ENCODE data around the gene EVI5.

DNA sequence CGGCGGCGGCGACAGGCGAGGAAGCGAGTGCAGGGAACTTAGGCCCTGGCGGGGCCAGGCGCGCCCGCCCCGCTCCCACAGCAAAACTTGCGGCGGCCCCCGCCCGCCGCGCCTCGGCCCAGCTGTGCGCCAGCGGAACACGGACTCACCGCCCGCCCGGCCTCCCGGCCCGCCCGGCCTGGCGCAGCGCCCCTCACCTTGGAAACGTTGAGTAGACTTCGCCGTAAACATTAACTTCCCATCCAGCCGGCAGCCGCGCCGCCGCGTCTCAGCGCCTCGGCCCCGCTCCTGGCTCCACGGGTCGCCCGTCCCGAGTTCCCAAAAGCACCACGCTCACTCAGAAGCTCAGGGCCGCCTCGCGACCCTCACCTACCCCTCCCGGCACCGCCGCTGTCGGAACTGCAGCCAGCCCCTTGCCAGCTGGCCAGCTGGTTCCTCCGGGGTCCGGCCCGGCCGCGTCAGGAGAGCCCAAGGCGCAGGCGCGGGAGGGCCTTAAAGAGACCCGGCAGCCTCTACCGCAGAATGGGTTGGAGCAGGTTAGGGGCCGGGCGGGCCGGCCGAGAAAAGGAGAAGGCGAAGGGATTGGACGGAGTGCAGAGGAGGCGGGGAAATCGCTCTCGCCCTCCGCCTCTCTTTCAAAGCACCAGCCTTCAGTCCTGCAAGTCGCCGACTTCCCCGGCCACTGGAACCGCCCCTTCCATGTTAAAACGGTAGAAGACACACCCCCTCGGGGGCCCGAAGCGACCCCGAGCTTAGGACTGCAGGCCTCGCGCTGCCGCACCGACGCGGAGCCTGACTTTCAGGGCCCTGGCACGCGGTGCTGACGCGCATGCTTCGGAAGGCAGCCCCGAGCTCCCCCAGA is at the start of gene EVI5:
- TF ChIP-seq, protein P1, sequence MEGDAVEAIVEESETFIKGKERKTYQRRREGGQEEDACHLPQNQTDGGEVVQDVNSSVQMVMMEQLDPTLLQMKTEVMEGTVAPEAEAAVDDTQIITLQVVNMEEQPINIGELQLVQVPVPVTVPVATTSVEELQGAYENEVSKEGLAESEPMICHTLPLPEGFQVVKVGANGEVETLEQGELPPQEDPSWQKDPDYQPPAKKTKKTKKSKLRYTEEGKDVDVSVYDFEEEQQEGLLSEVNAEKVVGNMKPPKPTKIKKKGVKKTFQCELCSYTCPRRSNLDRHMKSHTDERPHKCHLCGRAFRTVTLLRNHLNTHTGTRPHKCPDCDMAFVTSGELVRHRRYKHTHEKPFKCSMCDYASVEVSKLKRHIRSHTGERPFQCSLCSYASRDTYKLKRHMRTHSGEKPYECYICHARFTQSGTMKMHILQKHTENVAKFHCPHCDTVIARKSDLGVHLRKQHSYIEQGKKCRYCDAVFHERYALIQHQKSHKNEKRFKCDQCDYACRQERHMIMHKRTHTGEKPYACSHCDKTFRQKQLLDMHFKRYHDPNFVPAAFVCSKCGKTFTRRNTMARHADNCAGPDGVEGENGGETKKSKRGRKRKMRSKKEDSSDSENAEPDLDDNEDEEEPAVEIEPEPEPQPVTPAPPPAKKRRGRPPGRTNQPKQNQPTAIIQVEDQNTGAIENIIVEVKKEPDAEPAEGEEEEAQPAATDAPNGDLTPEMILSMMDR (IDR thresholded peaks at IDR 0.05), result peak in 1 of 5 experiments; percentile 35
- TF ChIP-seq EP300 (IDR thresholded peaks at IDR 0.05) (peak; percentile 36 to 91), POLR2A (IDR thresholded peaks at IDR 0.05) (peak; percentile 58 to 77)

All from tibial nerve (tissue), 4 donors.